HepG2 (cell line): Measurements from ENCODE around the gene GLOD4.

Experiments
- CTCF ChIP-seq: sonication (generic); formaldehyde crosslinking; IDR thresholded peaks from 2 replicates; pipeline ENCODE4 v1.5.0; 2020; ENCODE audit warnings: mild to moderate bottlenecking, missing genetic modification reagents, moderate library complexity
- GABPB1 ChIP-seq: IDR thresholded peaks from 2 replicates; pipeline ENCODE4 v1.6.1; 2016; ENCODE audit warnings: mild to moderate bottlenecking, missing genetic modification reagents, moderate library complexity, missing compliant biosample characterization
- NCOA1 ChIP-seq: sonication (generic); formaldehyde crosslinking; IDR thresholded peaks from 2 replicates; pipeline ENCODE4 v1.9.0; 2021; ENCODE audit warnings: missing genetic modification reagents
- NCOA2 ChIP-seq: sonication (generic); formaldehyde crosslinking; IDR thresholded peaks from 2 replicates; pipeline ENCODE4 v1.8.0; 2022; ENCODE audit warnings: inconsistent platforms
- NFIC ChIP-seq: IDR thresholded peaks from 2 replicates; pipeline ENCODE4 v1.6.1; 2012; ENCODE audit warnings: mild to moderate bottlenecking, low read length, inconsistent platforms
- POLR2A ChIP-seq, 2 experiments: IDR thresholded peaks; 2 replicates each; pipeline ENCODE4 v1.6.1; 2011; ENCODE audit warnings: low read depth in 2 of 2, low read length in 2 of 2, mild to moderate bottlenecking in 1 of 2, moderate library complexity in 1 of 2; ENCODE audit not compliant: insufficient read depth in 1 of 2
- SMC3 ChIP-seq: IDR thresholded peaks from 2 replicates; pipeline ENCODE4 v1.6.1; 2011; ENCODE audit warnings: low read length, improper control_type of control experiment
- YY1 ChIP-seq: IDR thresholded peaks from 2 replicates; pipeline ENCODE4 v1.6.1; 2011; ENCODE audit warnings: low read length, low read depth, moderate library complexity, mild to moderate bottlenecking; ENCODE audit not compliant: insufficient read depth, insufficient replicate concordance
- ZC3H4 ChIP-seq: sonication (generic); formaldehyde crosslinking; IDR thresholded peaks from 2 replicates; pipeline ENCODE4 v1.4.0; 2020; ENCODE audit warnings: missing genetic modification reagents, borderline replicate concordance
- ZNF12 ChIP-seq: sonication (generic); formaldehyde crosslinking; IDR thresholded peaks from 2 replicates; pipeline ENCODE4 v1.5.0; 2020; ENCODE audit warnings: missing genetic modification reagents
- ZNF17 ChIP-seq: sonication (generic); formaldehyde crosslinking; IDR thresholded peaks from 2 replicates; pipeline ENCODE4 v1.5.0; 2020; ENCODE audit warnings: mild to moderate bottlenecking, missing genetic modification reagents
- ZNF512 ChIP-seq: sonication (generic); formaldehyde crosslinking; IDR thresholded peaks from 2 replicates; pipeline ENCODE4 v1.4.0; 2020; ENCODE audit warnings: mild to moderate bottlenecking, missing genetic modification reagents
- ZNF670 ChIP-seq: sonication (generic); formaldehyde crosslinking; IDR thresholded peaks from 2 replicates; pipeline ENCODE4 v1.8.0; 2022; ENCODE audit warnings: mild to moderate bottlenecking, missing genetic modification reagents, borderline replicate concordance

- TF ChIP-seq ZNF670 (CRISPR knock-in tag) = no peak
- no peak for TF ChIP-seq NCOA1 (CRISPR knock-in tag)
- TF ChIP-seq ZC3H4 = no peak
- no peak for TF ChIP-seq ZNF512 (CRISPR knock-in tag)
- no peak for TF ChIP-seq YY1
- TF ChIP-seq POLR2A (IDR thresholded peaks at IDR 0.05; ENCODE audit: insufficient read depth in 1 of 2, low read depth in 2 of 2, low read length in 2 of 2) = no peak
- no peak for TF ChIP-seq NFIC
- no peak for TF ChIP-seq ZNF12 (CRISPR knock-in tag)
- TF ChIP-seq SMC3 = no peak
- TF ChIP-seq CTCF (CRISPR knock-in tag) = no peak
- TF ChIP-seq ZNF17 (CRISPR knock-in tag) = no peak
- no peak for TF ChIP-seq NCOA2 (CRISPR knock-in tag)
- no peak for TF ChIP-seq GABPB1
Measured at GRCh38 chr17:784143-784542, 2.1 kb upstream of the GLOD4 start.
